Measurements from ENCODE around the gene RACK1. TPM values are rescaled to one million over a fixed set of nuclear protein-coding genes. Genes with fewer than 3 reads are reported as not detected.
A peak's percentile ranks its signal among the peaks of the same experiment; 100 is the strongest.

Gene RACK1
- total and polyA plus RNA-seq, 2 of the 13 experiments (the other 11 are each of a cell fraction or from before 2014, with no cell fraction given), result 2,514 to 6,141 TPM

DNA sequence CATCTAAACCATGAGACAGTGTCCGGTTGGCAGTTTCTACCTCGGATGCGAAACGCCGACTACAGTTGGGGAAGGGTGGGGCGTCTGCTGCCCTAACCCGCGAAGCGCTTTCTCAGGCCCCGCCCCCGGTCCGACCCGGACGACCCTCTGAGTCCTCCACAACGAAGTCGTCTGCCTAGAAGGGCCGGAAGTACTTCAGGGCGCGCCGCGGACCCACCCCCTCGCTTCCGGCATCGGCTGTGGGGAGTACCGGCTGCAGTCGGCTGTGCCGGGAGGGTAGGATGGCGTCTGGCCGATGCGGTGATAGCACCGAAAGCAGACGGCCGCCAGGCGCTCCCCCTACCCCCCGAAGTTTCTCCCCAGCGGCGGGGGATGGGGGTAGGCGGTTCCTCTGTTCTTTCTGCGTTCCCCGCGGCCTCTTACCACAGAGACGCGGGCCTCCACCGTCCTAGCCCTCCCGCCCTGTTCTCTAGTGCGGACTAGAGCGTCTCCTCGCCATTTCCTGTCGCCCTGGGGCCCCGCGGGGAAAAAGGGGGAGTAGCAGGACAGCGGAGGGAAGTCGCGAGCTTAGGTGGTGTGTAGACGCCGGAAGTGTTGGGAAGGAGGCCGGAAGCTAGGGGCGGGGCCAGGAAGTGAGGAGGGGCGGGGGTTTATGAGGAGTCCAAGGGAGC, 20.5 kb downstream of the RACK1 start, which contains the start of gene TRIM41 (continued):
- TF ChIP-seq ZNF335 (CRISPR knock-in tag; IDR thresholded peaks at IDR 0.05) (peak; percentile 21; the same call in 1 of the 2 replicates), FOSL2 (CRISPR knock-in tag; IDR thresholded peaks at IDR 0.05) (no peak; the same call in 1 of the 2 replicates), ZNF83 (CRISPR knock-in tag; IDR thresholded peaks at IDR 0.05; ENCODE audit: borderline replicate concordance) (peak; percentile 84; the same call in 1 of the 2 replicates), MED8 (CRISPR knock-in tag; IDR thresholded peaks at IDR 0.05; ENCODE audit: insufficient replicate concordance) (peak; percentile 85), PHF5A (CRISPR knock-in tag; IDR thresholded peaks at IDR 0.05; ENCODE audit: low read depth, unreplicated experiment) (no peak), SNRNP70 (IDR thresholded peaks at IDR 0.05; ENCODE audit: low read depth, low read length) (no peak), GLI4 (CRISPR knock-in tag; IDR thresholded peaks at IDR 0.05; ENCODE audit: borderline replicate concordance) (peak; percentile 60; the same call in 1 of the 2 replicates), MZF1 (CRISPR knock-in tag; IDR thresholded peaks at IDR 0.05; ENCODE audit: borderline replicate concordance) (0 out of 2 replicates have a peak, but pooled peaks have one; percentile 63), STAT5B (CRISPR knock-in tag; IDR thresholded peaks at IDR 0.05) (peak; percentile 25; the same call in 1 of the 2 replicates), ZNF451 (CRISPR knock-in tag; IDR thresholded peaks at IDR 0.05) (0 out of 2 replicates have a peak, but pooled peaks have one; percentile 74), CAMTA2 (CRISPR knock-in tag; IDR thresholded peaks at IDR 0.05; ENCODE audit: borderline replicate concordance) (no peak), ARNTL (CRISPR knock-in tag; IDR thresholded peaks at IDR 0.05) (no peak; the same call in 1 of the 2 replicates)
- TF ChIP-seq, protein P1, sequence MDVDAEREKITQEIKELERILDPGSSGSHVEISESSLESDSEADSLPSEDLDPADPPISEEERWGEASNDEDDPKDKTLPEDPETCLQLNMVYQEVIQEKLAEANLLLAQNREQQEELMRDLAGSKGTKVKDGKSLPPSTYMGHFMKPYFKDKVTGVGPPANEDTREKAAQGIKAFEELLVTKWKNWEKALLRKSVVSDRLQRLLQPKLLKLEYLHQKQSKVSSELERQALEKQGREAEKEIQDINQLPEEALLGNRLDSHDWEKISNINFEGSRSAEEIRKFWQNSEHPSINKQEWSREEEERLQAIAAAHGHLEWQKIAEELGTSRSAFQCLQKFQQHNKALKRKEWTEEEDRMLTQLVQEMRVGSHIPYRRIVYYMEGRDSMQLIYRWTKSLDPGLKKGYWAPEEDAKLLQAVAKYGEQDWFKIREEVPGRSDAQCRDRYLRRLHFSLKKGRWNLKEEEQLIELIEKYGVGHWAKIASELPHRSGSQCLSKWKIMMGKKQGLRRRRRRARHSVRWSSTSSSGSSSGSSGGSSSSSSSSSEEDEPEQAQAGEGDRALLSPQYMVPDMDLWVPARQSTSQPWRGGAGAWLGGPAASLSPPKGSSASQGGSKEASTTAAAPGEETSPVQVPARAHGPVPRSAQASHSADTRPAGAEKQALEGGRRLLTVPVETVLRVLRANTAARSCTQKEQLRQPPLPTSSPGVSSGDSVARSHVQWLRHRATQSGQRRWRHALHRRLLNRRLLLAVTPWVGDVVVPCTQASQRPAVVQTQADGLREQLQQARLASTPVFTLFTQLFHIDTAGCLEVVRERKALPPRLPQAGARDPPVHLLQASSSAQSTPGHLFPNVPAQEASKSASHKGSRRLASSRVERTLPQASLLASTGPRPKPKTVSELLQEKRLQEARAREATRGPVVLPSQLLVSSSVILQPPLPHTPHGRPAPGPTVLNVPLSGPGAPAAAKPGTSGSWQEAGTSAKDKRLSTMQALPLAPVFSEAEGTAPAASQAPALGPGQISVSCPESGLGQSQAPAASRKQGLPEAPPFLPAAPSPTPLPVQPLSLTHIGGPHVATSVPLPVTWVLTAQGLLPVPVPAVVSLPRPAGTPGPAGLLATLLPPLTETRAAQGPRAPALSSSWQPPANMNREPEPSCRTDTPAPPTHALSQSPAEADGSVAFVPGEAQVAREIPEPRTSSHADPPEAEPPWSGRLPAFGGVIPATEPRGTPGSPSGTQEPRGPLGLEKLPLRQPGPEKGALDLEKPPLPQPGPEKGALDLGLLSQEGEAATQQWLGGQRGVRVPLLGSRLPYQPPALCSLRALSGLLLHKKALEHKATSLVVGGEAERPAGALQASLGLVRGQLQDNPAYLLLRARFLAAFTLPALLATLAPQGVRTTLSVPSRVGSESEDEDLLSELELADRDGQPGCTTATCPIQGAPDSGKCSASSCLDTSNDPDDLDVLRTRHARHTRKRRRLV (CRISPR knock-in tag; IDR thresholded peaks at IDR 0.05), result 0 out of 2 replicates have a peak, but pooled peaks have one; percentile 58
- TF ChIP-seq, protein P2, sequence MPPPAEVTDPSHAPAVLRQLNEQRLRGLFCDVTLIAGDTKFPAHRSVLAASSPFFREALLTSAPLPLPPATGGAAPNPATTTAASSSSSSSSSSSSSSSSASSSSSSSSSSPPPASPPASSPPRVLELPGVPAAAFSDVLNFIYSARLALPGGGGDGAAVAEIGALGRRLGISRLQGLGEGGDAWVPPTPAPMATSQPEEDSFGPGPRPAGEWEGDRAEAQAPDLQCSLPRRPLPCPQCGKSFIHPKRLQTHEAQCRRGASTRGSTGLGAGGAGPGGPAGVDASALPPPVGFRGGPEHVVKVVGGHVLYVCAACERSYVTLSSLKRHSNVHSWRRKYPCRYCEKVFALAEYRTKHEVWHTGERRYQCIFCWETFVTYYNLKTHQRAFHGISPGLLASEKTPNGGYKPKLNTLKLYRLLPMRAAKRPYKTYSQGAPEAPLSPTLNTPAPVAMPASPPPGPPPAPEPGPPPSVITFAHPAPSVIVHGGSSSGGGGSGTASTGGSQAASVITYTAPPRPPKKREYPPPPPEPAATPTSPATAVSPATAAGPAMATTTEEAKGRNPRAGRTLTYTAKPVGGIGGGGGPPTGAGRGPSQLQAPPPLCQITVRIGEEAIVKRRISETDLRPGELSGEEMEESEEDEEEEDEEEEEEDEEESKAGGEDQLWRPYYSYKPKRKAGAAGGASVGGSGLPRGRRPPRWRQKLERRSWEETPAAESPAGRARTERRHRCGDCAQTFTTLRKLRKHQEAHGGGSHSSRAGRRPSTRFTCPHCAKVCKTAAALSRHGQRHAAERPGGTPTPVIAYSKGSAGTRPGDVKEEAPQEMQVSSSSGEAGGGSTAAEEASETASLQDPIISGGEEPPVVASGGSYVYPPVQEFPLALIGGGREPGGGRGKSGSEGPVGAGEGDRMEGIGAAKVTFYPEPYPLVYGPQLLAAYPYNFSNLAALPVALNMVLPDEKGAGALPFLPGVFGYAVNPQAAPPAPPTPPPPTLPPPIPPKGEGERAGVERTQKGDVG (CRISPR knock-in tag; IDR thresholded peaks at IDR 0.05; ENCODE audit: borderline replicate concordance), result peak; percentile 89; the same call in 1 of the 2 replicates

All from HepG2 (cell line).